HG03196 (cell line): Measurements from ENCODE around the gene ATP2A2.

Experiments
- ATAC-seq: cut with Tn5 transposase; IDR thresholded peaks from one replicate; pipeline ENCODE4 v1.9.1; 2021; ENCODE audit not compliant: unreplicated experiment

The ATP2A2 gene

GRCh38 chr12:110258466-110258865 is 22.6 kb upstream of the ATP2A2 start:
- ATAC-seq = no peak

- no peak for ATAC-seq
These were observed 18.3 kb upstream of the ATP2A2 start for GRCh38 chr12:110262442-110263388.

GRCh38 chr12:110266381-110266960 is 14.6 kb upstream of the ATP2A2 start:
- no peak for ATAC-seq

- no peak for ATAC-seq
These were observed 13.9 kb upstream of the ATP2A2 start for GRCh38 chr12:110266980-110267620.

GRCh38 chr12:110269622-110270124 is 11.4 kb upstream of the ATP2A2 start:
- no peak for ATAC-seq

- ATAC-seq = no peak
These were observed 10.7 kb upstream of the ATP2A2 start for GRCh38 chr12:110270125-110270962.

- ATAC-seq = no peak
These were observed 10.0 kb upstream of the ATP2A2 start for GRCh38 chr12:110271015-110271414.

GRCh38 chr12:110277530-110278254 is 3.4 kb upstream of the ATP2A2 start:
- ATAC-seq = no peak

GRCh38 chr12:110278255-110278536 is 2.9 kb upstream of the ATP2A2 start:
- ATAC-seq = no peak

- no peak for ATAC-seq
These were observed 1.3 kb upstream of the ATP2A2 start for GRCh38 chr12:110279566-110280375.

GRCh38 chr12:110280392-110280778 is 662 bp upstream of the ATP2A2 start:
- no peak for ATAC-seq

GRCh38 chr12:110281549-110282299 is 677 bp downstream of the ATP2A2 start:
- peak; percentile 31 for ATAC-seq

- peak; percentile 6 for ATAC-seq
These were observed 1.3 kb downstream of the ATP2A2 start for GRCh38 chr12:110282300-110282860.

- ATAC-seq = no peak
These were observed 2.1 kb downstream of the ATP2A2 start for GRCh38 chr12:110282956-110283817.

GRCh38 chr12:110284597-110284996 is 3.5 kb downstream of the ATP2A2 start:
- no peak for ATAC-seq

- no peak for ATAC-seq
These were observed 5.6 kb downstream of the ATP2A2 start for GRCh38 chr12:110286623-110287022.

- no peak for ATAC-seq
These were observed 6.9 kb downstream of the ATP2A2 start for GRCh38 chr12:110287986-110288385.
